ENCODE measurements around the gene GARNL3. TPM values are rescaled to one million over a fixed set of nuclear protein-coding genes. Genes with fewer than 3 reads are reported as not detected.

Gene GARNL3
- polyA plus RNA-seq, 1 donor from 2014 or later: 1.3 TPM

DNA sequence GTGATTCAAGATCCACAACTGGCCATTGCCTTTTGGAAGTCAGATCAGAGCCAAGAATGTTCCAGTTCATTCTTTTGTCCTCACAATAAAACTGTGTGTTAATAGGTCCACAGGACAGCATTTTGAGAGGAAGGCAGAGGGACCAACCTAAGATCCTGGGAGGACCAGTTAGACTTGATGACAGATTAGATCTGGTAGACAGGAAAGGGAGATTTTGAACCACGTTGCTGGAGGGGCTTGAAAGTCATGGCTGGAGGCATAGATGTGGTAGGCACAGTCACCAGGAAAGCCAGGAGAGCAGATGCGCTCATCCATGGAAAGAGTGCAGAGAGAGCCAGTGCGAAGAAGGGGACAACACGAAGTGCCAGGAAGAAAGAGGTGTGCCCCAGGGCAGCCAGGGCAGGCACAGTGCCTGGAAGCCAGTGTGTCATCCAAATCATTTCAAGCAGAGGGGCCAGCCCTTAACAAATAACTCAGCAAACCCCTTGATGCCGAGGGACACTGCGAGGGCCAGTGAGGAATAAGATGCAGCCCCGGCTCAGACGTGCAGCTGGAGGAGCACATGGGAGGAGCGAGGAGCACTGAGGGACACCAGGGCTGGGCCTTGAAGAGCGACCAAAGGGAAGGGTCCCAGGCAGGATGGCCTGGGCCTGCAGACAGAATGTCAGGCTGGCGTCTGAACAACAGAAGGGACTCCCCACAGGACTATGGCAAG is 119.6 kb downstream of the GARNL3 start:
- H3K27me3 Mint-ChIP-seq: peaks cover 3% of the 10 kb centered on the region
- no peaks in the 10 kb centered on the region for H3K36me3 Mint-ChIP-seq
- peaks cover 0 to 11% (median 5%) of the 10 kb centered on the region in 3 donors for H3K4me1 Mint-ChIP-seq
- H3K4me3 Mint-ChIP-seq: no peak overlapping the region
- peaks cover 0 to 3% (median 0%) of the 10 kb centered on the region in 3 donors for H3K9me3 Mint-ChIP-seq
- H3K27ac Mint-ChIP-seq: no peak overlapping the region

DNA sequence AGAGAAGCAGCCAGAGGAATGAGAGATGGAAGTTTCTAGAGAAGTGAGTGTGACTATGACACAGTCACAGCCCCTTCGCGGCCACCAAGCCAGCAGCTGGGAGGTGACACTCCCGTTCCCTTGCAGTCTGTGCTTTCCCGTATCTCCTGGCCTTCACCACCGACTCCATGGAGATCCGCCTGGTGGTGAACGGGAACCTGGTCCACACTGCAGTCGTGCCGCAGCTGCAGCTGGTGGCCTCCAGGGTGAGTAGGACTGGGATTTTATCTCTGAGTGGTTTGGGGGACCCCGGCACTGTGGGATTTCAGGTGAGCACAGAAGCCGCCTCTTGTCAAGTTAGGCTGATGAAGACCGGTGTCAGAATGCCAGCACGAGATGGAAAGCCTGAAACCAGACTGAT is 120.3 kb downstream of the GARNL3 start:
- peaks cover 3% of the 10 kb centered on the region for H3K27me3 Mint-ChIP-seq

DNA sequence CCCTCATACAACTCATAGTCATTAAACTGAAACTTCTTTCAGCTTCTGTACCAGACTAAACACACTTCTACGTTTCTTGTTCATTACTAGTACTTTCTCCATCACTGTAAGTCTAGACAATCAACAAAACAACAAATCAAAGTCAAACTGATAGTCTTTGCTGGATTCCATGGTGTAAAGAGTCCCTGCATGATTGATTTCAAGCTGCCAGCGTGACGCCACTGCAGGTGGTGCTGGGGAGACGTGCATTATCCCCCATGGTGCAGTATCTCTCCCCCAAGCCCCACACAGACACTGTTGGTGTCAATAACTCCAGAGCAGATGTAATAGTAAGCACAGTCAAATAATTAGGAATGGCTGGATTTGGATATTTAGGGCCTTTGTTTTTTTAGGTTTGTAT is 121.7 kb downstream of the GARNL3 start:
- H3K36me3 Mint-ChIP-seq: no peaks in the 10 kb centered on the region
- no peak overlapping the region for H3K4me3 Mint-ChIP-seq
- H3K27me3 Mint-ChIP-seq: peaks cover 3% of the 10 kb centered on the region

More for the DNA sequence above, 120.3 kb downstream of the GARNL3 start:
- Mint-ChIP-seq H3K4me3 (no peak overlapping the region), H3K36me3 (no peaks in the 10 kb centered on the region), H3K4me1 (peaks cover 0 to 11% (median 5%) of the 10 kb centered on the region in 3 donors), H3K27ac (no peak overlapping the region), H3K9me3 (peaks cover 0 to 3% (median 0%) of the 10 kb centered on the region in 3 donors)

DNA sequence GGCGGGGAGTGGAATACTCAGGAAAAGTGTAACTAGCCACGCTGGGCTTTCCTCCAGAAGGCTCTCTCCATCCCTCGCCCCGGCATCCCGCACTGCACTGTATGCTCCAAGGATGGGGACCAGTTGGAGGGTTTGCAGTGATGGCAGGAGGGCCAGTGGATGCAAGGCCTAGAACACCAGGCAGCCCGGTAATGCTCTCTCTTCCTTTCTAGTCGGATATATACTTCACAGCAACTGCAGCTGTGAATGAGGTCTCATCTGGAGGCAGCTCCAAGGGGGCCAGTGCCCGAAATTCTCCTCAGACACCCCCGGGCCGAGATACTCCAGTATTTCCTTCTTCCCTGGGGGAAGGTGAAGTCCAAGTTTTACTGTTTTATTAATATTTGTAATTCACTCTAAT is 122.4 kb downstream of the GARNL3 start:
- H3K36me3 Mint-ChIP-seq: no peaks in the 10 kb centered on the region
- H3K4me3 Mint-ChIP-seq: peak overlapping the region in 1 of 4 donors; percentile 65
- peaks cover 0 to 11% (median 5%) of the 10 kb centered on the region in 3 donors for H3K4me1 Mint-ChIP-seq
- H3K9me3 Mint-ChIP-seq: no peaks in the 10 kb centered on the region
- H3K27me3 Mint-ChIP-seq: peaks cover 3% of the 10 kb centered on the region
- H3K27ac Mint-ChIP-seq: no peak overlapping the region

More for the DNA sequence above, 121.7 kb downstream of the GARNL3 start:
- Mint-ChIP-seq H3K27ac (no peak overlapping the region), H3K4me1 (peaks cover 0 to 11% (median 5%) of the 10 kb centered on the region in 3 donors), H3K9me3 (no peaks in the 10 kb centered on the region)

DNA sequence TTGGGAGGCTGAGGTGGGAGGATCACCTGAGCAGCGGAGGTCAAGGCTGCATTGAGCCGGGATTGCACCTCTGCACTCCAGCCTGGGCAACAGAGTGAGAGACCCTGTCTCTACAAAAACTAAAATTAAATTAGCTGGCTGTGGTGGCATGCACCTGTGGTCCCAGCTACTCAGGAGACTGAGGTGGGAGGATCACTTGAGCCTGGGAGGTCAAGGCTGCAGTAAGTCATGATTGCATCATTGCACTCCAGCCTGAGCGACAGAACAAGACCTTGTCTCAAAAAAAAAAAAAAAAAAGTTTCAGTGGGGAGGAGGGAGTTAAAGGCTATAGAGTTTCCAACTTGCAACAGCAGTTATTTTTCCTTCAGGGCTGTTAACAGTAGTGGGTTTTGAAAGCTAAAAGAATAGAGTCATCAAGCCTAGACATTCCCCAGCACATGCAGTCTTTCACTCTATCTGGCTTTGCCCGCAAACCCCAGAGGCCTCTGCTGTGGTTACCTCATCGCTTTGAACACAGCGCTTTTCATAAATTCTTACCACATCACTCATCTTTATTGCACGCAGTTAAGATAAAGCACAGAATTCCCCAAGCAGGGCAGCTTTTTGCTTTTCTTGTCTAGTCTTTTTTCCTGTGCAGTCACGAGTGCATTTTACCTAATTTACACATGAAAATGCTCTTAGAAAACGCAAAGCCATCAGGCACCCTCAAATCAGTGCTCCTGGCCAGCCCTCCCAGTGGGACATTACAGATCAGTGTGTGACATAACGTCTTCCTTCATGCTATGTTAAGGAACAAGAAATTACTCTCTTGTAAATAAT is 123.7 kb downstream of the GARNL3 start:
- H3K27ac Mint-ChIP-seq: peak overlapping the region in 2 of 3 donors; percentile 50 to 53

DNA sequence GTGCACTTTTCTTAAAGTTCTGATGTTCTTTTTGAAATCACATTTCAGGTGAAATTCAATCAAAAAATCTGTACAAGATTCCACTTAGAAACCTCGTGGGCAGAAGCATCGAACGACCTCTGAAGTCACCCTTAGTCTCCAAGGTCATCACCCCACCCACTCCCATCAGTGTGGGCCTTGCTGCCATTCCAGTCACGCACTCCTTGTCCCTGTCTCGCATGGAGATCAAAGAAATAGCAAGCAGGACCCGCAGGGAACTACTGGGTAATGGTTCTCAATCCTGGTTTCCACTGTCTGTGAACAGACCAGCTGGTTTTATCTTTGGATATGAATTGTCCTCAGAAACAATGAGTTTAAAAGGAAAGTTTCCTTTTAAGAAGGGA is 124.3 kb downstream of the GARNL3 start:
- Mint-ChIP-seq H3K4me1 (peaks cover 0 to 11% (median 5%) of the 10 kb centered on the region in 3 donors), H3K4me3 (no peak overlapping the region), H3K36me3 (no peaks in the 10 kb centered on the region), H3K9me3 (no peaks in the 10 kb centered on the region), H3K27ac (no peak overlapping the region), H3K27me3 (no peaks in the 10 kb centered on the region)

More for the DNA sequence above, 123.7 kb downstream of the GARNL3 start:
- no peaks in the 10 kb centered on the region for H3K27me3 Mint-ChIP-seq
- no peak overlapping the region for H3K4me3 Mint-ChIP-seq
- H3K4me1 Mint-ChIP-seq: peaks cover 0 to 11% (median 5%) of the 10 kb centered on the region in 3 donors
- no peaks in the 10 kb centered on the region for H3K9me3 Mint-ChIP-seq
- H3K36me3 Mint-ChIP-seq: no peaks in the 10 kb centered on the region

DNA sequence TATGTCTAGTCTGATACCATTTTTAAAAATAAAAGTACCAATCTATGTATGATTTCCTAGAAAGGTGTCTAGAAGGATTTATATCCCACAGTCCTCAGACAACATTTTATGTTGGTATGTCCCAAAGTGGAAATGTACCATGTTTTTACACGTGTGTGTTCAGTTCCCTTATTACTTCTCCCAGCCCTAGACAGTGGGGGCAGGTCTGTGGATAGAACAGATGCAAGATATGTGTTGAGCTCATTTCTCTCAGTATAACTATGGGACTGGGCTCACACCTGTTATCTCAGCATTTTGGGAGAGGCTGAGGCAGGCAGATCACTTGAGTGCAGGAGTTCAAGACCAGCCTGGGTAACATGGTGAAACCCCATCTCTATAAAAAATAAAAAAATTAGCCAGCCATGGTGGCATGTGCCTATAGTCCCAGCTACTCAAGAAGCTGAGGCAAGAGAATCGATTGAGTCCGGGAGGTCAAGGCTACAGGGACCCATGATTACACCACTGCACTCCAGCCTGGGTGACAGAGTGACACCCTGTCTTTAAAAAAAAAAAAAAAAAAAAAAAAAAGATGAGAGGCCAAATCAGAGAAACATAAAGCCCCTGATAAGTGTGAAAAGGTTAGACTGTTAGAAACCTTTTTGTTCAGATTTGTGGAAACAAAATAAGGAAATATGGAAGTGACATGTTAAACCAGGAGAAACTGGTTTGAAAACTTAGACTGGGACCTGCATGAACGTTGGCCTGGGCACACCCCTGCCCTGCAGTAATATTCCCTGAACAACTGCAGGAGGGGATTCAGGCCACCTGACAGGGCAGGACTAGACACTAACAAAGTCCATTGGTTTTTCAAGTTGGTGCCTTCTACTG is 125.0 kb downstream of the GARNL3 start:
- Mint-ChIP-seq H3K4me3 (no peak overlapping the region), H3K36me3 (no peaks in the 10 kb centered on the region), H3K9me3 (no peaks in the 10 kb centered on the region), H3K27me3 (no peaks in the 10 kb centered on the region), H3K4me1 (peaks cover 0 to 11% (median 5%) of the 10 kb centered on the region in 3 donors), H3K27ac (no peak overlapping the region)

DNA sequence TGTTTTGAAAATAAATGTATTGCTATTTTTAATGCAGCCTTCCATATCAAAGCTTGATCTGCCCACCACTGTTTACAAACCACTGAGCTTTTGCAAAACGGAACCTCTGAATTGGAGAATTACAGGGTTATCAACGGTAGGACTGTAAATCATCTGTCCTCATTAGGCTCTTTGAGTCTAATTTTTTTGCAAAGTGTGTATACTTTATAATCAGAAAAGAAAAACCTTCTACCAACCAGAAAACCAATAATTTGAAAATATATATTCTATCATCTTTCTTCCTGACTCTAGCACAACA is 125.6 kb downstream of the GARNL3 start:
- Mint-ChIP-seq H3K36me3 (no peaks in the 10 kb centered on the region), H3K27me3 (no peaks in the 10 kb centered on the region), H3K9me3 (no peaks in the 10 kb centered on the region)

DNA sequence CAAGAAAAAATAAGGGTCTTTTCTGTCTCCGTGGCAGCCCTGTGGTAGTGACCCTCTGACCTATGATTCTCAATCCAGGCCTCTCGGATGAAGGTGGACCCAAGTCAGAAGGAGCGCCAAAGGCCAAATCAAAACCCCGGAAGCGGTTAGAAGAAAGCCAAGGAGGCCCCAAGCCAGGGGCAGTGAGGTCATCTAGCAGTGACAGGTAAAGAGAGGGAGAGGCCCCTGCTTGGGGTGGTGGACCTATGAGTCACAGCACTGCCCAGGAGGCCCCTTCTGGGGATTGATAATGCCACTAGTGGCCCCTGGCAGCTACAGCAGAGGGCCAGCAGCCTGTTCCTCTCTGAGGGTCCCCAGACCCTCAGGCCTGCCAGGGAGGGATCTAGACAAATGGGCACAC is 126.0 kb downstream of the GARNL3 start:
- Mint-ChIP-seq H3K27me3 (no peaks in the 10 kb centered on the region), H3K27ac (no peak overlapping the region), H3K36me3 (no peaks in the 10 kb centered on the region)

More for the DNA sequence above, 125.6 kb downstream of the GARNL3 start:
- H3K4me3 Mint-ChIP-seq: no peak overlapping the region
- peaks cover 0 to 11% (median 5%) of the 10 kb centered on the region in 3 donors for H3K4me1 Mint-ChIP-seq
- no peak overlapping the region for H3K27ac Mint-ChIP-seq

DNA sequence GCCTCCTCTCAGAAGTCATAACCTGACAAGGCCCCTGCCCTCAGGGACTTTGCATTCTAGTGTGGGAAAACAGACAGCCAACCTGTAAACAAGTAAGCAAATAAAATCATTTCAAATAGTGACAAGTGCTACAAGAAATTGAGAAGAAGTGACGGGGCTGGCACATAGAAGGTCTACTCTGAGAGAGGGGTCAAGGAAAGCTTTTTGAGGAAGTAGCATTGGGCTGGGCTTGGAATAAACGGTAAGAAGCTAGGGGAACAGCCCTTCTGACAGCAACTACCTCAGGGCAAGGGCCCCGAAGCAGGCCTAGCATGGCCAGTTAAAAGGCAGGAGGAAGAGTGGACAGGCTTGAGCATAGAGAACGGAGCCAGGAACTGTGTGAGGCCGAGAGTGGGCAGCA is 127.6 kb downstream of the GARNL3 start:
- Mint-ChIP-seq H3K9me3 (no peaks in the 10 kb centered on the region), H3K27ac (no peak overlapping the region), H3K4me3 (no peak overlapping the region), H3K4me1 (peaks cover 0 to 15% (median 7%) of the 10 kb centered on the region in 3 donors), H3K36me3 (no peaks in the 10 kb centered on the region), H3K27me3 (no peaks in the 10 kb centered on the region)

More for the DNA sequence above, 126.0 kb downstream of the GARNL3 start:
- Mint-ChIP-seq H3K4me1 (peaks cover 0 to 11% (median 5%) of the 10 kb centered on the region in 3 donors), H3K9me3 (no peaks in the 10 kb centered on the region), H3K4me3 (no peak overlapping the region)

DNA sequence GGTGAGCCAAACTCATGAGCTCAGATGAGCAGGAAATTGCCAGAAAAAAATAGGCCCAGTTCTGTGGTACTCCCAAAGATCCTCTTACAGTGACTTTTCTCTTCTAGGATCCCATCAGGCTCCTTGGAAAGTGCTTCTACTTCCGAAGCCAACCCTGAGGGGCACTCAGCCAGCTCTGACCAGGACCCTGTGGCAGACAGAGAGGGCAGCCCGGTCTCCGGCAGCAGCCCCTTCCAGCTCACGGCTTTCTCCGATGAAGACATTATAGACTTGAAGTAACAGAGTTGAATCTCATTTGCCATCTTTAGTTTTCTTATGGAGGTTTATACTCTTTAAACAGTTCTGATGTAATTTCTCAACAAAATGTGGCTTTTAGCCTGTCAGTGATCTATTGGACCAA is 128.4 kb downstream of the GARNL3 start:
- Mint-ChIP-seq H3K27me3 (no peaks in the 10 kb centered on the region), H3K9me3 (no peaks in the 10 kb centered on the region), H3K36me3 (no peaks in the 10 kb centered on the region), H3K4me1 (peaks cover 0 to 15% (median 7%) of the 10 kb centered on the region in 3 donors), H3K27ac (peak overlapping the region in 2 of 3 donors; percentile 46 to 59), H3K4me3 (no peak overlapping the region)

DNA sequence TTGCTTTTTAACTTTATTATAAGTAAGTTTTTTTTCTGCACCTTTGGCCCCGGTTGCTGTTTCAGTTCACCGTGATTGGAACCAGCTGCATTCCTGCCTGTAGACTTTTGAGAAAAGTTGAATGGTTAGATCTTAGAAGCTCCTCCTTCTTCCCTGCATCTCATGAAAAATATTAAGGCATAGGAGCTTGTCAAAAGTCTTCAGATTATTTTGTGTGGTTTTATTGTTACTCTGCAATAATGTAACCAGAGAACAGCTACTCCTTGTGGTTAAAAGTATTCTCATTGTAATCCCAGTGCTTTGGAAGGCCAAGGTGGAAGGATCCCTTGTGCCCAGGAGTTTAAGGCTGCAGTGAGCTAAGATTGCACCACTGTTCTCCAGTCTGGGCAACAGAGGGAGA is 129.1 kb downstream of the GARNL3 start:
- Mint-ChIP-seq H3K27ac (no peak overlapping the region), H3K4me1 (peaks cover 0 to 8% (median 2%) of the 10 kb centered on the region in 3 donors), H3K27me3 (no peaks in the 10 kb centered on the region), H3K36me3 (no peaks in the 10 kb centered on the region), H3K9me3 (no peaks in the 10 kb centered on the region), H3K4me3 (no peak overlapping the region)

DNA sequence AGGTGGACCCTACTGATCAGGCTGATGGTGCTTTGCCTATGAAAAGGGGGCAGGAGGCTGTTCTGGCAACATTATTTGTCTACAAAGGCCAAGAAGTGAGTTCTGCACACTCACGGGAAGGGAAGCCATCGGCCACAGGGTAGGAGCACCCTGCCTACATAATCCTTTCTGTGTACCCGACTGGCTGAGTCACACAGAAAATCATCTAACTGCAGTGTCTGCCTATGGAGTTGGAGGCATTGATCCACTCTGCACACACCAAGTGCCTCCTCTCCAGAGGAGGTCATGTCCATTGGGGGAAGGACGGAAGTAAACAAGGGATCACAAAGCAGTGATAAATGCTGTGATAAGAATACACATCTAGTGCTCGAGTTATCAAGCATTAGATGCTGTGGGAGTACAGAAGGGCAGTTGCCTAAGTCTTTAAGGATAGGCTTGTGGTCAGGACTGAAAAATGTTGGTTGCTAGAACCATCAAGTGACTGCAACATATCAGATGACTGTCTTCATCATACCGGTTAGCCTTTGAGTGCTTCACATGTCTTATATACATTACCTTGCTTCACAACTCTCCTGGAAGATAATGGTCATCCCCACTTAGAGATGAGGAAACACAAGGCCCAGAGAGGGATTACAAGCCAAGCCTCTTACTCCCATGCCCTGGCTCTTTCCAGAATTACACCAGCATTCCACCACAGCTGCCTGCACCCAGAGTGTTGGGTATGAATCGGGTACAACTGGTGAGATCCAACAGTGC is 131.1 kb downstream of the GARNL3 start:
- no peaks in the 10 kb centered on the region for H3K27me3 Mint-ChIP-seq
- no peaks in the 10 kb centered on the region for H3K36me3 Mint-ChIP-seq
- peak overlapping the region; percentile 16 to 86 (median 65) for H3K27ac Mint-ChIP-seq
- no peaks in the 10 kb centered on the region for H3K9me3 Mint-ChIP-seq
- peaks cover 0 to 4% (median 2%) of the 10 kb centered on the region in 3 donors for H3K4me1 Mint-ChIP-seq
- peak overlapping the region; percentile 81 to 92 (median 84) for H3K4me3 Mint-ChIP-seq

DNA sequence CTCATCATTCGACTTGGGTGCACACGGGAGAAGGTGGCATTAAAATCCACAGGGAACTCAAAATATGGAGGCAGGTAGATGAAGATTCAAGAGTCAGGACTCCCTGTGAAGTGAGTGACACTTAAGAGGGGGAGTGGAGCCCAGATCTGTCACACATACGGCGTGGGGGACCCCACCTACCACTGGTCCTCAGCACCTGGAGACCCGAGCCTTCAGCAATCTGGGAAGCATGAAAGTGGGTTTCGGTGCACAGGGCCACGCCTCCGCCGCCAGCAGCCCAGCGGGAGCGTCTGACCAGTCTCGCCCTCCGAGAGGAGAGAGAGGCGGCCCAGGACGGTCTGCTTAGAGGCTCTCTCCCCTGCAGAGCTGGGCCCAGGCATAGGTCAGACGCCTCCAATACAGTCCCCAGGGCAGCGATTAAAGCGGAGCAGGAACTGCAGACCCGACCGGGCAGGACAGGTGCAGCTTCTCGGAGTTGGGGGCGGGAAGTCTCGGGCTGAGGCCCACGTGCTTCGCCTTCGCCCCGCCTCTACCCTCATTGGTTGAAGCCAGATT is 131.8 kb downstream of the GARNL3 start:
- H3K36me3 Mint-ChIP-seq: no peaks in the 10 kb centered on the region
- H3K9me3 Mint-ChIP-seq: no peaks in the 10 kb centered on the region
- H3K27me3 Mint-ChIP-seq: no peaks in the 10 kb centered on the region
- H3K27ac Mint-ChIP-seq: peak overlapping the region; percentile 46 to 86 (median 65)
- H3K4me1 Mint-ChIP-seq: peaks cover 0 to 4% (median 2%) of the 10 kb centered on the region in 3 donors
- H3K4me3 Mint-ChIP-seq: peak overlapping the region; percentile 81 to 92 (median 84)
